ENCODE measurements around the gene ZNF212.

Gene ZNF212

GRCh38 chr7:149289856-149290255 is 50.4 kb downstream of the ZNF212 start:
- no peak for DNase-seq

GRCh38 chr7:149291036-149291780 is 51.8 kb downstream of the ZNF212 start:
- DNase-seq: no peak

GRCh38 chr7:149291781-149292461 is 52.5 kb downstream of the ZNF212 start:
- DNase-seq: no peak

- no peak for DNase-seq
Measured at GRCh38 chr7:149292462-149292823, 53.0 kb downstream of the ZNF212 start.

GRCh38 chr7:149293338-149293737 is 53.9 kb downstream of the ZNF212 start:
- DNase-seq: no peak

- no peak for DNase-seq
Measured at GRCh38 chr7:149293946-149294633, 54.6 kb downstream of the ZNF212 start.

GRCh38 chr7:149294634-149295480 is 55.4 kb downstream of the ZNF212 start:
- no peak for DNase-seq

- no peak for DNase-seq
Measured at GRCh38 chr7:149295481-149295850, 56.0 kb downstream of the ZNF212 start.

- no peak for DNase-seq
Measured at GRCh38 chr7:149296368-149296767, 56.9 kb downstream of the ZNF212 start.

GRCh38 chr7:149297034-149297755 is 57.7 kb downstream of the ZNF212 start:
- no peak for DNase-seq

GRCh38 chr7:149300620-149301285 is 61.3 kb downstream of the ZNF212 start:
- no peak for DNase-seq

- DNase-seq: no peak
Measured at GRCh38 chr7:149302222-149302621, 62.8 kb downstream of the ZNF212 start.

GRCh38 chr7:149302865-149303264 is 63.4 kb downstream of the ZNF212 start:
- no peak for DNase-seq

GRCh38 chr7:149304006-149304405 is 64.6 kb downstream of the ZNF212 start:
- no peak for DNase-seq
